Upper lobe of left lung (tissue), 4 donors: ENCODE data around the gene RAB11FIP4.
"Not testable (repeated sequence)": the region's sequence is repeated elsewhere in the genome, so short reads cannot be mapped to it uniquely, and the experiment has no call there.

Experiments used
- EP300 ChIP-seq, 4 donors: sonication (generic); formaldehyde crosslinking; IDR thresholded peaks; one replicate each; pipeline ENCODE4 v1.5.1; 2017; ENCODE audit warnings: antibody characterized with exemption in 4 of 4, control low read depth in 2 of 4
- POLR2A ChIP-seq, 4 donors: fragments of 450-650 bp; IDR thresholded peaks; one replicate each; pipeline ENCODE4 v1.5.1; 2016 to 2017; ENCODE audit warnings: antibody characterized with exemption in 4 of 4, mild to moderate bottlenecking in 2 of 4
- POLR2AphosphoS5 ChIP-seq, 2 donors: sonication (generic); formaldehyde crosslinking; IDR thresholded peaks; one replicate each; pipeline ENCODE4 v1.5.1; 2017; ENCODE audit warnings: antibody characterized with exemption in 2 of 2
- TF ChIP-seq, protein P1 (sequence below), 6 experiments: fragments of 450-650 bp in 4 of 6; fragments of 200-600 bp in 2 of 6; sonication (generic) in 2 of 6; IDR thresholded peaks; one replicate each; pipeline ENCODE4 v1.5.1; 2016 to 2019; ENCODE audit warnings: antibody characterized with exemption in 6 of 6

- TF ChIP-seq, protein P1, sequence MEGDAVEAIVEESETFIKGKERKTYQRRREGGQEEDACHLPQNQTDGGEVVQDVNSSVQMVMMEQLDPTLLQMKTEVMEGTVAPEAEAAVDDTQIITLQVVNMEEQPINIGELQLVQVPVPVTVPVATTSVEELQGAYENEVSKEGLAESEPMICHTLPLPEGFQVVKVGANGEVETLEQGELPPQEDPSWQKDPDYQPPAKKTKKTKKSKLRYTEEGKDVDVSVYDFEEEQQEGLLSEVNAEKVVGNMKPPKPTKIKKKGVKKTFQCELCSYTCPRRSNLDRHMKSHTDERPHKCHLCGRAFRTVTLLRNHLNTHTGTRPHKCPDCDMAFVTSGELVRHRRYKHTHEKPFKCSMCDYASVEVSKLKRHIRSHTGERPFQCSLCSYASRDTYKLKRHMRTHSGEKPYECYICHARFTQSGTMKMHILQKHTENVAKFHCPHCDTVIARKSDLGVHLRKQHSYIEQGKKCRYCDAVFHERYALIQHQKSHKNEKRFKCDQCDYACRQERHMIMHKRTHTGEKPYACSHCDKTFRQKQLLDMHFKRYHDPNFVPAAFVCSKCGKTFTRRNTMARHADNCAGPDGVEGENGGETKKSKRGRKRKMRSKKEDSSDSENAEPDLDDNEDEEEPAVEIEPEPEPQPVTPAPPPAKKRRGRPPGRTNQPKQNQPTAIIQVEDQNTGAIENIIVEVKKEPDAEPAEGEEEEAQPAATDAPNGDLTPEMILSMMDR (IDR thresholded peaks at IDR 0.05) = not testable (repeated sequence)
- TF ChIP-seq POLR2A, POLR2AphosphoS5, EP300 (IDR thresholded peaks at IDR 0.05): not testable (repeated sequence)
Measured at GRCh38 chr17:31345191-31345747, 46.2 kb upstream of the RAB11FIP4 start.
